HG02840 (cell line): ENCODE data around the gene FASTKD2.

Experiments
- ATAC-seq: cut with Tn5 transposase; IDR thresholded peaks from one replicate; pipeline ENCODE4 v1.9.1; 2021; ENCODE audit warnings: mild to moderate bottlenecking, moderate library complexity, moderate number of reproducible peaks; ENCODE audit not compliant: unreplicated experiment, low FRiP score

Gene FASTKD2

DNA sequence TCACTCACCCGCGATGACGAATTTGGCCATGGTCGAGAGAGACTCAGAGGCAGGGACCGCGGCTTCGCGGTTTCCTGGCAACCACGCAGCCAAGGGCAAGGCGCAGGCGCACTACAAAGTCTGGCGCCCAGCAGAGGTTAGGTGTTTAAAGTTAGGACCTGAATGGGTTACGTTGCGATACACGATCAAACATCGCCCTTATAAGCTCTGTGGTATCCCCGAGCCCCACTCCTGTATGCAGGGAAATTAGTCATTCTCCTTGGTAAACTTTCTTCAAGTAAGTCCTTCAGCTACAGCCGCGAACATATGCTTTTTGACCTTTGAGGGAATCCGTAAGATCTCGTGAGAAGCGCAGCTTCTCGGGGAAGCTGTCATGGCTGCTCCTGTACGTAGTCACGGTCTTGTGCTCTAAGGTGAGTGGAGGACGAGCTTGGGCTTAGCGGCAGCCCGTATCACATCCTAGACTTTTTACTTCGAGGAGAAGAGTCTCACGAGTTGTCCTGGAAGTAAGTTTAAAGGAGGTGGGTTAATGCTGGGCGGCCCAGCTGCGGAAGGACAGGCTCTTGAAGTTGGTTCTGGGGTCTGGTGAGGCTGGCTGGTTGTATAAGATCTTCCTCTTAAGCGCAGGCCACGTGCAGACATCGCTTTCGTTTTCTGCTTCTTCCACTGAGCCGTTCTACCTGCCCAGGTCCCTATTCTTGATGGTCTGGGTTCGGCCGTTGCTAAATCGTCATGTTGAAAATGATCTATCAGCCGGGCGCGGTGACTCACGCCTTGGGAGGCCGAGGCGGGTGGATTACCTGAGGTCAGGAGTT, at the start of gene FASTKD2, which contains the start of gene MDH1B:
TSS of gene FASTKD2 (plus strand) at position 365 of the 815 bp plus-strand sequence. CDS start 1,088 bp downstream, outside the sequence.
TSS of gene MDH1B (minus strand) at position 87 of the 815 bp plus-strand sequence. CDS start at position 30, 57 bp downstream.
- peak; percentile 93 for ATAC-seq

DNA sequence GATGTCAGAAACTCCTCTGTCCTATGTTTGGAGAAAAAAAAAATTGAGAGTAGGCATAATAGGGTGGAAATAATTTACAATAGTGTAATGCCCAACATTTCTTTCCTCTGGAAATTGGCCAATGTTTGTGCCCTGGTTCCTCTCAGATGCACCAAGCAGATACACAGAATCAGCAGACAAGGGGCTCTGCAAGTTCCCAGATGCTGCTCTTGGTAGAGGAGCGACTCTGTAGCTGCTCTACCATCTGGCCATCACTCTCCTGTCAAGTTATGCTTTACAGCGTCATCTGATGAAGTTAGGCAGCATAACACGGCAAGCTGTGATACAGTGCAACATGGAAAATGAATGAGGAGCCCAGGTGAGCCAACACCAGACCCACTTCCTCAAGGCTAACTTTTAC, 48.8 kb upstream of the FASTKD2 start:
- no peak for ATAC-seq

DNA sequence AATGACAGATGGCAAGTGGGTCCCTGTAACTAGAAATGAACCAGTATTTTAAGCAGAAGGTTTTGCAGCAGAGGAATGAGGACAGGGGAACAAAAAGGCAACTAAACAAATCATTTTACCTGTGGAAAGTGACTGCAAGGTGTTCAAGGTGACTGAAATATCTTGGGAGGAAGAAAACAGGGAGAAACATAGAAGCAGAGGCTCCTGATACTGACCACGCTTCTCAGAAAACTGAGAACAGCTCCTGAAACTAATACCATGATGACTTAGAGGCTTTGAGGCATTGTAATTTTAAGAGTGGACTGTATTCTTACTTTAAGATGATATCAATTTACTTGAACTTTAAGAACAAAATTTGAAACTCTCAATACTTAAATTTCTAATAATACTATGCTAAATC, 47.1 kb upstream of the FASTKD2 start, which contains the start of gene DYTN:
TSS of gene DYTN (minus strand) at position 101 of the 400 bp plus-strand sequence. CDS start 117 bp downstream, outside the sequence.
- ATAC-seq = no peak

DNA sequence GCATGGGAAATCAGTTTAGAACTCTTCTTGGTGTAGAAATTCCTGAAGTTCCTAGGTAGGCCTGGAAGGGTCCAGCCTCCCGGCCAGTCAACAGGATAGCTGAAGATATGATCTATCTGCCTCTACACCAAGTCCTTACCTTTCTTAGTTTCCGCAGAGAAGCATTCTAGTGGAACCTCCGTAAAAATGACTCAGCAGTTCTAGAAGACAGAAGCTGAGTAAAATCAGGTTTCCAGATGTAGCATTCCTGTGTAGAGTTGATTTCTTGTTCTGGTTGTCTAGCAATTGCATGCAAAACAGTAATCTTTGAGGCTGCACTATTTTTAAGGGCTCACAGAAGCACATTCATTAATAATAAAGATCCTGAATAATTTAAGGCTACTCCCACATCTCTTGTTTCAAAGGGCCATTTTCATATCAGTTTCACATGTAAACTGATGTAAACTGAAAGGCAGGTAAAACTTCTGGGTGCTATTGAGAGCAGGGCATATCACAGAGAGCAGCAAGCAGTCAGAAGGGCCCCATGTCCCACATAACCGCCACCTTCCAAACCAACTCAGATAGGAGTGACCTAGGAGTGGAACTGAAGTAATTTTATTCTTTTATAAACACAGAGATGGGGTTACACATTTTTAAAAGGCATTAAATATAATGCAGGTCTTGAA, 44.0 kb upstream of the FASTKD2 start:
- peak; percentile 62 for ATAC-seq

DNA sequence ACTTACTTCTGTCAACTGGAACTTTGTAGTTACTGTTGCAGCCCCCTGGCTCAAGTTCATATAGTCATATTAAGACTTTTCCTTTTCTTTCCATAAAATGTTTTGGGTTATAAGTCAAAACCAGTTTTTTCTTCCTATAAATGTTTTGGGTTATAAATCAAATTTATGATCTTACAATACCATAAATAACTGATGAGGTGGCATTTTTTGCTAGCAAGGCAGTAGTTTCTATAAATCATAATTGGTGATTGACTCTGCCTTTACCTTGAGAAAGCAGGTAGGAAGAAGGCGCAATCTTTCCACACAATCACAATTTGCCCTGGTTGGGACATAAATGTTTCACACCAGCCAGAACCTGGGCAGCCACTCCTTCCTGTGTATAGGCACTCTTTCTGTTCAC, 42.1 kb upstream of the FASTKD2 start:
- no peak for ATAC-seq

DNA sequence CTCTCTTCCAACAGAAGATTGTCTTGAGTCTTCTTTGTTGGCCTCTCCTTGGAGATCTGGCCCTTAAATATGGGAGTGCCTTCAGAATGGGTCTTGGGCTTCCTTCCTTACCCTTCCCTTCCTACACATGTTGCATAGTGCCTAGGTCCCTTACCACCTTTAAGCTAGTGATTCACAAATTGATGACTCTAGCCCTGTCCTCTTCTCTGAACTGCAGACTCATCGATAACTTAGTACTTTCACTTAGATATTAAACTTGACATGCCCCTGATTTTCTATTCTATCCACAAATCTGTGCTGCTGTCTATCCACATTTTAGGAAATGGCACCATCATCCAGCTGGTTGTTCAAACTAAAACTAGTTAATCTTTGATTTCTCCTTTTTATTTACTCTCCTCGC, 38.1 kb upstream of the FASTKD2 start:
- no peak for ATAC-seq

DNA sequence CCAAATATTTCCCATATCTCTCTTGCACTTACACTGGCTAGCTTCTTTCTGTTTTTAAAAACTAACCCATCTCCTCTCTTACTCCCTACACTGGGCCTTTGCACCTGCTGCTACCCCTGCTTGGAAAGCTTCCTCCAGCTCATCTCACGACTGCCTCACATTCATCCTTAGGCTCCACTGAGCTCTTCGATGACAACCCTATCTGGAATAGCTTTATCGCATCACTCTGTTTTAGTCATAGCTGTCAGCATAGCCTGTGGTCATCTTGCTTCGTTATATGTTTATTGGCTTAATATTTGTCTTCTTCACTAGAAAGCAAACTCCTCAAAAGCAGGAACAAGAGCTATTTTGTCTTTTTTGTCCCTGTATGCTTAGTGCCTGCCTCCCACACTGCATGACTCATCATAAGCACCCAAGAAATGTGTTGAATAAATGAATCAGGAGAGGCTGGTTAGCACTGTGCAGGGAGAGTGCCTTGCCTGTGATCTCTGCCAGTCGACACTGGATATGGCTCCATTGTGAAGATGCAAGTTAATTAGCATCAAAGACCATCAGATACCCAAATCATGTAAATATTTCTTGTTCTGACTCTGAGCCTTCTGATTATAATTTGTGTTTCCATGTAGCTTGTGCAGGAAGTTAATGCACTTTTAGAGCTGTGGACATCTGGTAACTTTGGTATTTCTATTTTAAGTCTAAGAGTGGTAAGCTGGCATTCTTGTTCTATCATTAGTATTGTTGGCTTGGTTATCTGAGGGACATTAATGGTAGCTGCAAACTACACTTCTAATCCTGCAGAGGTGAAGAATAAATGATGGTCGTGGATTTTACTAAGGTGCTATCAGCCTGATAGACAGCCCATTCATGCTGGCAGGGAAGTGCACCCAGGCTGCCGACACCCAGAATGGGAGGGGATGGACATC, 36.9 kb upstream of the FASTKD2 start:
- ATAC-seq = no peak

DNA sequence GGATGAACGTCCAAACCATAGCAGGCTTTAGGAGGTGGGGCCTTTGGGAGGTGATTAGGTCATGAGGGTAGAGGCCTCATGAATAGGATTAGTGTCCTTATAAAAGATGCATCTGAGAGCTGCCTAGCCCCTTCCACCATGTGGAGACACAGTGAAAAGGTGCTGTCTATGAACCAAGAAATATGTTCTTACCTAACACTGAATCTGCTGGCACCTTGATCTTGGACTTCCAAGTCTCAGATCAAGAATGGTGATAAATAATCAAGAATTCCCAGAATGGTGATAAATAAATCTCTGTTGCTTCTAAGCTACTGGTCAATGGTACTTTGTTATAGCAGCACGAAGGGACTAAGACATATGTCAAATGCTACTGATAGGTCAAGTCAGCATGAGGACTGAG, 32.1 kb upstream of the FASTKD2 start:
- ATAC-seq = no peak

DNA sequence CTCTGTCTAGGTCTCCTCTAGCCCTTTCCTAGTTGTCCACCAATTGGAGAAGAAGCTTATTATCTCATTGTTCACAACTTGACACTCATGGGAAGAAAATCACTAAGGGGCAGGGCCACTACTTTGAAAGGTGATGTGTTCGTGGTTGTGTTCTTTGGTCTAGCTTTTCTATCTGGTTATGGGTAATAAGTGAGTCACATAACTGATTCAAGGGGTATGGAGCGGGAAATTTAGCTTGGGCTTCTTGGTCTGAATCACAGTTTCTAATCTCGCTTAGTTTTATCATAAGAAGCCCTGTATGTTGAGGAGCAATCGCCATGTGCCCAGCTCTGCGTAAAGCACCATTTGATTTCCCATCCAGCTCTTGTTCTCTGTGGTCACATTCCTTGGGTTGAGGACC, 28.5 kb upstream of the FASTKD2 start:
- no peak for ATAC-seq

DNA sequence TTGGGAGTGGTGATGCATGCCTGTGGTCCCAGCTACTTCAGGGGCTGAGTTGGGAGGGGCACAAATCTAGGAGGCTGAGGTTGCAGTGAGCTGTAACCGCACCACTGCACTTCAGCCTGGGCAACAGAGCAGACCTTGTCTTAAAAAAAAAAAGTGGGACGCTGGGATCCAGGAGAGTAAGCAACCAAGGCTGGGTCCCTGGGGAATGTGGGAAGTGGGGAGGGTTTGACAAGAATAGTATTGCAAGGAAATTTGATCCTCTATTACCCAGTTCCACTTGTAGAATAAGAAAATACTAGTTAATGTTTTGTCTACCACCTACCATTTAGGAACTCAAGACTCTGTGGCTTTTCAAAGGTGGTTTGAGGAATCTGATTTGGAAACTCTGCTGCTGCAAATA, 26.1 kb upstream of the FASTKD2 start:
- ATAC-seq = no peak

DNA sequence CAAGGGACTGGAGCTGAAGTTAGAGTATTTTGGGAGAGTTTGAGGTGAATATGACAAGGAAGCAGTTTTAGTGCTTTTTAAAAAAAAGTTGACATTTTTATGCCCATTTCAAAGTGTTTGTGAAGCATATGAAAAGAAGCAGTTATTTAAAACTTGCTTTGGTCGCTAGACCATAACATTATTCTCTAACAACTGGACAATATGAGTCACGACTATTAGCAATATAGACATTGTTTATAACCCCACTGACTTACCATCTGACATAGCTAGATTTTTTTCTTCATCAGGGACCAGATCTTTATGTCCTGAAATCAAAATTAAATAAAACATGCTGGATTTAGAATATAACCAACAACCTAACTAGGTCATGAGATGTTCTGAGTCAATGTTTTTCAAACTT, 24.6 kb upstream of the FASTKD2 start:
- no peak for ATAC-seq

DNA sequence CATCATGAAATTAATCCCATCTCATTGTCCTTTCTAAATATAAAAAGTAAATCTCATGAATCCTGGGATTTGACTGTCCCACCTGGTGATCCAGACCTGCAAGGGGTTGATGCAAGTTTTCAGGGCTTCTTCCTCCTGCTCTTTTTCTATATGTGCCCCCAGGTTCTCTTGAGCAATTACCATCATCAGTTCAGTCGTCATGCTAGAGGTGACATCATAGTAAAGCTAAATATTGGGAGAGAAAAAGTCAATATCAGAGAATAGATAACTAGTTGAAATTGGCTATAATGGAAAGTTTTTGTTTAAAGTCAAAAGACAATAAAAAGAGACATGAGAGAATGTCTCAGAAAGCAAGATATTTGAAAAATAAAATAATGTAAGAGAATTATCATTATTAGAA, 8.6 kb upstream of the FASTKD2 start:
- no peak for ATAC-seq

DNA sequence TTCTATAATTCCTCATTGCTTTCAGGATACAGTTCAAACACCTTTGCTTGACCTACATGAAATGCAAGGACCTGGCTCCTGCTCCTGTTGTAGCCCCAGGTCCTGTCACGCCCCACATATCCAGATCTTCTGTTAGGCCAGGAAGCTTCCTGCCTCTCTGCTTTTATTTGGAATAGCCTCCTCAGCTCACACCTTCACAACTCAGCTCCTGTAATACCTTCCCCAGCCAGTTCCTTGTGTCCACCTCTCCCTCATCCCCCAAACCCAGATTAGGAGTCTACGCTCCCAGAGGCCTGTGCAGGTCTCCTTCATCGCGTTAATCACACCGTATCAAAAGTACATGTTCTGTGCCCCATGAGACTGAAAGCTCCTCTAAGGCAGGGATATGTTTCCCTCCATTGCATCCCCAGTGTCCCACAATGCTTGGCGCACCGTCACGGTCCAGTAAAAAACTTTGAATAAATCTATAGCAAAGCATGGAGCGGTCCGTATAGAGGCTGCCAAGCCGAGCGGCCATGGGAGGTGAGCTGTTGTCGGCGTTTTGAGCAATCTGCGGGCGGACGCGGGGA, 649 bp upstream of the FASTKD2 start:
- ATAC-seq = no peak

DNA sequence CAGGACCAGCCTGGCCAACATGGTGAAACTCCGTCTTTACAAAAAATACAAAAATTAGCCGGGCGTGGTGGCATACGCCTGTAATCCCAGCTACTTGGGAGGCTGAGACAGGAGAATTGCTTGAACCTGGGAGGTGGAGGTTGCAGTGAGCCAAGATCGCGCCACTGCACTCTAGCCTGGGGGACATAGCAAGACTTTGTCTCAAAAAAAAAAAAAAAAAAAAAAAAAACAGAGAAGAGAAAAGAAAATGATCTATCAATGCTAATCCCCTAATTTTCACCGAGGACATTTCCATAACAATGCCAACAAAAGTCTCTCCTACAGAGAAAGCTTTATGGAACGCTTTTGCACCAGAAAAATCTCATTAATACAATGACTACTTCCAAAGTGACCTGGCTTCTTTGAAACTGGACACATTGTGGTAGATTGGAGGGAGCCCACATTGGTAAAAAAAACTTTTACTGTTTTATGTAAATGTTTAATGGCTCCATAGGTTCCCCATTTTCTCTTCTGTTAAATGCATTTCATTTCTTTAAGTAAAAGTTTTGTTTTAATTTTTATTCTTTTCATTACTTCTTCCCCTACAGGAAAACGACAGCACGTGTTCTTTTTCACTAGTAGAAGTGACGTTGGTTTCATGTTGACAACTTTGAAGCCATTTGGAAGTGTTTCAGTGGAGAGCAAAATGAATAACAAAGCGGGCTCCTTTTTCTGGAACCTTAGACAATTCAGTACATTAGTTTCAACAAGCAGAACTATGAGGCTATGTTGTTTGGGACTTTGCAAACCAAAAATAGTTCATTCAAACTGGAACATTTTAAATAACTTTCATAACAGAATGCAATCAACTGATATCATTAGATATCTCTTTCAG, 888 bp downstream of the FASTKD2 start:
- no peak for ATAC-seq

DNA sequence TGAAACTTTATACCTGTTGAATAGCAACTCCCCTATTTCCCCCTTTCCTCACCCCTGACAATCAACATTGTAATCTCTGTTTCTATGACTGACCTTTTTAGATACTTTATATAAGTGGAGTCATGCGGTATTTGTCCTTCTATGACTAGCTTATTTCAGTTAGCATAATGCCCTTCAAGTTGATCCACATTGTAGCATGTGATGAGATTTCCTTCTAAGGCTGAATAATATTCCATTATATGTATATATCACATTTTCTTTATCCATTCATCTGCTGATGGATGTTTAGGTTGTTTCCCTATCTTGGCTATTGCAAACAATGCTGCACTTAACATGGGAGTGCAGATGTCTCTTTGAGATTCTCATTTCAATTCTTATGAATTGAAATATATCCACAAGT, 9.5 kb downstream of the FASTKD2 start:
- ATAC-seq = no peak

DNA sequence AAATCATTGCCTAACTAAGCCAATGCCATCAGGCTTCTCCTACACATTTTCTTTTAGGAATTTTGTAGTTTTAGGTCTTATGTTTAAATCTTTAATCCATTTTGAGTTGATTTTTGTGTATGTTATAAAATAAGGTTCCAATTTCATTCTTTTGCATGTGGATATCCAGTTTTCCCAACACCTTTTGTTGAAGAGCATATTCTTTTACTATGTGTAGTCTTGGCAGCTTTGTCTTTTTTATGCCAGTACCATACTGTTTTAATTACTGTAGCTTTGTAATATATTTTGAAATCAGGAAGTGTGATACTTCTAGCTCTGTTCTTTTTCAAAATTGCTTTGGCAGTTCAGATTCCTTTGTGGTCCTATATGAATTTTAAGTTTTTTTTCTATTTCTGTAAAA, 11.0 kb downstream of the FASTKD2 start:
- ATAC-seq = no peak

DNA sequence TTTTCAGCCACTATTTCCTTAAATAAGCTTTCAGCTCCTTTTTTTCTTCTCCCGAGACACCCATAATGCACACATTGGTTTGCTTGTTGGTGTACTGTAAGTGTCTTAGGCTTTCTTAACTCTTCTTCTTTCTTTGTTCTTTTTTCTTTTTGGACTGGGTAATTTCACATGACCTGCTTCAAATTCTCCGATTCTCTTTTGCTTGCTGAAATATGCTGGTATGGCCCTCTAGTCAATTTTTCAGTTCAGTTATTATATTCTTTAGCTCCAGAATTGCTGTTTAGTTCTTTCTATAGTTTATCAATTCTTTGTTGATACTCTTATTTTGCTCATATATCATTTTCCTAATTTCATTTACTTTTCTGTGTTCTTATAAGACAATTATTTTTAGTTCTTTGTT, 15.3 kb downstream of the FASTKD2 start:
- no peak for ATAC-seq

DNA sequence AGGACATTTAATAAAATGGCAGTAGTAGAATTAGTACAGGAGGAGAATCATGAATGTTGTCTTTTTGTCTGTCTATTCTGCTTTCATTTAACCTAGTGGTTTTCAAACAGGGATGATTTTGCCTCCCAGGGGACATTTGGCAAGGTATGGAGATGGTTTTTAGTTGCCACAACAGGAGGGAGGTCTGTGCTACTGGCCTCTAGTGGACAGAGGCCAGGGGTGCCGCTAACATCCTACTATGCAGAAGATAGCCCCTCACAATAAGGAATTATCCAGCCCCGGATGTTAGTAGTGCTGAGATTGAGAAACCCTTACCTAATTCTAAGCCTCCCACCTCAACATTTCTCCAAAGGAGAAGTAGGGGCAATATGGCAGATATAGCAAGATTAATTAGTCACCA, 18.3 kb downstream of the FASTKD2 start:
- no peak for ATAC-seq

DNA sequence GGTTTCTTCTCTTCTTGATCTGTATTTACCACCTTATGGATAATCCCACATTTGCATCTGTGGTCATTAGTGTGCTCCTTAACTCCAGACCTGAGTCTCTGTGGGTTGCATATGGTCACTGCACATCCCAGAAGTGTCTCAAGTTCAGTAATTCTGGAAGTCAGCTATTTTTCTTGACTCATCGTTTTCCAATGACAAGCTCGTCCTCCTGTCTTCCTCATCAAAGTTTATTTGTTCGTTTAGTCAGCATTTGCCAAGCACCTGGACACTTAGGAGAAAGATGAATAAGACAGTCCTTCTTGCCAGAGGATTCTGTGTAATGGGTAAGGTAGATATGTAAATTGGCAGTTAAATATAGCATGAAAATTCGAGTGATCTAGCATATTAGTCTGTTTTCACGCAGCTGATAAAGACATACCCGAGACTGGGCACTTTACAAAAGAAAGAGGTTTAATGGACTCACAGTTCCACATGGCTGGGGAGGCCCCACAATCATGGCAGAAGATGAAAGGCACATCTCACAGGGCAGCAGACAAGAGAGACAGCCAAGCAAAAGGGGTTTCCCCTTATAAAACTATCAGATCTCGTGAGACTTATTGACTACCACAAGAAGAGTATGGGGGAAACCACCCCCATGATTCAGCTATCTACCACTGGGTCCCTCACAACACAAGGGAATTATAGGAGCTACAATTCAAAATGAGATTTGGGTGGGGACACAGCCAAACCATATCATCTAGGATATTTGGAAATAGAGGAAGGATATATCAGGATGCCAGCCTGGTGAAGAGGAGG, 19.4 kb downstream of the FASTKD2 start:
- ATAC-seq = no peak
